GM12875 (cell line): ENCODE measurements around the gene CMTM5.

Experiments
- H3K4me3 ChIP-seq: one replicate; pipeline ENCODE4 v1.5.1; 2011; ENCODE audit warnings: low read depth, low read length, control low read depth
- TF ChIP-seq, protein P1 (sequence below): IDR thresholded peaks from 2 replicates; pipeline ENCODE4 v1.5.1; 2011; ENCODE audit warnings: low read depth, mild to moderate bottlenecking, control low read depth, inconsistent platforms, low read length, moderate library complexity, borderline replicate concordance; ENCODE audit not compliant: insufficient read depth

CMTM5 gene

DNA sequence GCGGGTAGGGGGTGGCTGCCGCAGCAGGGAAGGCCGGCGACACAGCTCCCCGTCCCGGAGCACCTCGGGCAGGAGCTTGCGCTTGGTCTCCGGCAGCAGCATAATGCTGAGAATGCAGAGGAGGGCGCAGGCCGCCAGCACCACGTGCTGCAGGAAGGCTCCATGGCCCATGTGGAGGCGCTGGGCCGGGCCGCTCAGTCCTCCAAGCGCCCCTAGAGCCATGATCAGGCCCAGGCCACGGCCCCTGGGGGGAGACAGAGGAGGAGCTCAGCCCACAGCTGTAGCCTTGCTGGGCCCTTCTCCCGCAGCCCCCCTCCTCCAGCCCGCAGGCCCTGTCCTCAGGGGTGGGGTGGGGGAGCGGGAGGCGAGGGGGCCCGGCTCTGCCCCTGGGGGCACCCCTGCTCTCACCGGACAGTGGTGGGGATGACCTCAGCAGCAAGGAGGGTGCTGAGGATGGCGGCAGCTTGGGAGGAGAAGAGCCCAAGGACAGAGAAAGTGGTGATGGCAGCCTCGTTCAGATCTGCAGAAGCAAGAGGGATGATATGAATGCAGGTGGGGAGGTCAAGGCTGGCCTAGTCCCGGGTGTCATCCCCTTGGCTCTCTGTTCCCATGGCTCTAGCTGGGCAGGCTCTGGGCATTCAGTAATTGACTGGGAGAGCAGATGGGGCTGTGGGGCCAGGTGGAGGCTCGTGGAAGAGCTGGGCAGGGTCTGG lies 30.0 kb upstream of the CMTM5 start:
- TF ChIP-seq, protein P1, sequence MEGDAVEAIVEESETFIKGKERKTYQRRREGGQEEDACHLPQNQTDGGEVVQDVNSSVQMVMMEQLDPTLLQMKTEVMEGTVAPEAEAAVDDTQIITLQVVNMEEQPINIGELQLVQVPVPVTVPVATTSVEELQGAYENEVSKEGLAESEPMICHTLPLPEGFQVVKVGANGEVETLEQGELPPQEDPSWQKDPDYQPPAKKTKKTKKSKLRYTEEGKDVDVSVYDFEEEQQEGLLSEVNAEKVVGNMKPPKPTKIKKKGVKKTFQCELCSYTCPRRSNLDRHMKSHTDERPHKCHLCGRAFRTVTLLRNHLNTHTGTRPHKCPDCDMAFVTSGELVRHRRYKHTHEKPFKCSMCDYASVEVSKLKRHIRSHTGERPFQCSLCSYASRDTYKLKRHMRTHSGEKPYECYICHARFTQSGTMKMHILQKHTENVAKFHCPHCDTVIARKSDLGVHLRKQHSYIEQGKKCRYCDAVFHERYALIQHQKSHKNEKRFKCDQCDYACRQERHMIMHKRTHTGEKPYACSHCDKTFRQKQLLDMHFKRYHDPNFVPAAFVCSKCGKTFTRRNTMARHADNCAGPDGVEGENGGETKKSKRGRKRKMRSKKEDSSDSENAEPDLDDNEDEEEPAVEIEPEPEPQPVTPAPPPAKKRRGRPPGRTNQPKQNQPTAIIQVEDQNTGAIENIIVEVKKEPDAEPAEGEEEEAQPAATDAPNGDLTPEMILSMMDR, result no peak
- H3K4me3 ChIP-seq, result no peak overlapping the region

DNA sequence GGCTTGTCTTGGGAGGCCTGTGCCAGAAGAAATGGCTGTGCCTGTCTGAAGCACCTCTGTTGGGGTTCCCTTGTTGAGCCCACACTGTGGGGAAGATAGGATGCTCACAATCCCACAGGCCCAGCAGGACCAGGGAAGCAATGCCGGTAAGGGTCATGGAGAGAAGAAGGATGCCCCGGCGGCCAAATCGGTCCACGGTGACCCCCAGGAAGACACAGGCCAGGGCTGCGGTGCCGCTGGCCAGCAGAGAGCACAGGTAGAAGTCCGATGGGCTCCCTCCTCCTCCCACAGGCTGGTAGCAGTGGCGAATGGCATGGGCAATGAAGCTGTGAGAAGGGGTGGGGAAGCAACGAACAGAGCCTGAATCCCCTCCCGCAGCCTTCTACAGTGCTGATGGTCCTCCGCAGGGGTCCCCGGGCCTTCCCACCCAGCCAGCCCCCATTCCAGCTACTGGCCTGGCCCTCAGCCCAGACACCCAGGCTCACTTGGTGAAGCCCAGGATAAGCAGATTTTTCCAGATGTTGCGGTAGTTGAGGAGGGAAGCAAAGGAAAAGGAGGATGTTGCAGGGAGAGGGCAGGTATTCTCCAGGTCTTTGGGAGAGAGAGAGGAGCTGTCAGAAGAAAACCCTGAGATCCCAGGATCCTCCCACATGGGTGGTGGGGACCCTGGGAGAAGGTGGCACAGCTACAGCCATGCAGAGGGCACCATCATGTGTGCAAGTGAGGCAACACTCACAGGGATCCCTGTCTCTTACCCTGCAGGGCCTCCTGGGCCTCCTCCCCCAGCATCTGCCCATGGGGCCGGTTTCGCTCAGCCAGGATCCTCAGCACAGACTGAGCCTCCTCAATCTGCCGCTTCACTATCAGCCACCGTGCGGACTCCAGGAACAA lies 29.2 kb upstream of the CMTM5 start:
- TF ChIP-seq, protein P1, result no peak
- H3K4me3 ChIP-seq, result no peak overlapping the region

DNA sequence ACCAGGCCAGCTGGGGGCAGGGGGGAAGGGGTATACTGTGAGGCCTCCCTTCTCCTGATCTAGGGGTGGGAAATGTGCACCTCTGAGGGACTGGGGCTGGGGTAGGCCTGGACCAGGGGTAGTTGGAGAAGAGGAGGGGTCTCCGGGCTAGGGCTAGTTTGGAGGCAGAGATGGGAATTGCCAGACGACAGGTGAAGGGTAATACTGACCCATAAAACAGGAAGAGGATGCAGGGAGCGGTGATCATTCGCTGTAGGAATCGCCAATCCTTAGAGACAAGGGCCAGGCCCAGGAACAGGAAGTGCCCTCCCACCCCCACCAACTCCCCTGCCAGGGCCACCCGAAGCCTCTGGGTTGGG lies 28.6 kb upstream of the CMTM5 start:
- no peak overlapping the region for H3K4me3 ChIP-seq
- TF ChIP-seq, protein P1, result no peak

DNA sequence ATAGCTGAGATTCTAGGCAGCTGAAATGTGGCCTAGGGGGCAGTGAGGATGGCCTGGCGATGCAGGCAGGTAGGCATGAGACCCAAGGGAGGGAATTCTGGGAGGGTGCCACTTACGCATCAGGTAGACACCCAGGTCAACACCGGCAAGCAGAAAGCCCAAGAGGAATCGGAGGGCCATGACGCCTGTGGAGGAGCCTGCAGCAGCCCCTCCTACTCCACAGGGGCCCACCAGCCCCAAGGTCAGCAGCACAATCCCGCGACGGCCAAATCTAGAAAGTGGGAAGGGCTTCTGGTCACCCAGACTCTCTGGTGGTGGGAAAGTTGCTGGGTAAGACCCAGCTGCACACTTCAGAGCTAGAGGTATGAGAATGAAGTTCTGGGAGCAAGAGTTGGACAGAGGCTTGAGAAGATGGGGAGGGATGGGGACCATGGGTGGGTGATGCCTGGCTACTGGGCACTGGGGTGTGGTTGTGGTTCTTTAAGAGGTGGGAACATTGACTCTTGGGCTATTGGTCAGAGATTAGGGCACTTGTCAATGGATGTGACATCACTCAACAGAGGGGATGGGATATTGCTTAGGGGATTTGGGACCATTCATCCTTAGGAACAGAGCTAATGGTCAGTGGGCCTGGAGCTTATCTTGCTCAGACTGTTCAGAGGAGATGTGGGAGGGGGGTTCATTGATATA lies 27.5 kb upstream of the CMTM5 start:
- TF ChIP-seq, protein P1, result no peak
- no peak overlapping the region for H3K4me3 ChIP-seq

DNA sequence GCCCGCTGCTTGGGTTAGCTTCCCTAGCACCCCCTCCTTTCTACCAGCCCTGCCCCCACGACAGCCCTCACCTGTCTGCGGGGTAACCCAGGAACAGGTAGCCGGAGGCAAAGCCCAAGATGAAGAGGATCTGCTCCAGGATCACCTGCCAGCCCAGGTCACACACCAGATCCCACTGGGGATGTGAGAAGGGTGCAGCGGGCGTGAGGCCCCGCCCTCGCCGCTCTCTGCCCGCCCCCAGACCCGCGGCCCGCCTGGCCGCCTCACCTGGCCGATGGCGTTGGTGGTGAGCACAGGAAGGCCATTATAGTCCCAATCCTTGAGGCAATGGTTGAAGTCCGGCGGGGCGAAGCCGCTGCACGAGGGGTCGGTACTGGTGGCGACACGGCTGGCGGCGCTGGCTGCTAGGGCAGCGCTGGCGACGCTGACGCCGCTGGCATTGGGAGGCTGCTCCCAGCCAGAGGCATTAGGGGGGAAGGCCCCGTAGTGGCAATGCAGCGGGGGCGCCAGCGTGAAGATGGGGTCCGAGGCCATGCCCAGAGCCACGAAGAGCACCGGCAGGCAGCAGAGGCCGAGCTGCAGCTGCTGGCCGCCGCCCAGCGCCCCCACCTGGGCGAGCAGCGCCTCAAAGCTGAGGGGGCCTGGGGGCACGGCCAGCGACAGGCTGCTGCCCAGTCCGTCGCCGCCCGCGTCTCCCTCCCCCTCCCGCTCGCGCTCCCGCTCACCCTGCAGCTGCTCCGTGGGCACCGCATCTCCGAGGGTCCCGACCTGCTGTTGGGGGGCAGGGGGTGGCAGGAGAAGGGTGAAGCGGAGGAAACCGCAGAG lies 25.0 kb upstream of the CMTM5 start:
- no peak overlapping the region for H3K4me3 ChIP-seq
- TF ChIP-seq, protein P1, result no peak

DNA sequence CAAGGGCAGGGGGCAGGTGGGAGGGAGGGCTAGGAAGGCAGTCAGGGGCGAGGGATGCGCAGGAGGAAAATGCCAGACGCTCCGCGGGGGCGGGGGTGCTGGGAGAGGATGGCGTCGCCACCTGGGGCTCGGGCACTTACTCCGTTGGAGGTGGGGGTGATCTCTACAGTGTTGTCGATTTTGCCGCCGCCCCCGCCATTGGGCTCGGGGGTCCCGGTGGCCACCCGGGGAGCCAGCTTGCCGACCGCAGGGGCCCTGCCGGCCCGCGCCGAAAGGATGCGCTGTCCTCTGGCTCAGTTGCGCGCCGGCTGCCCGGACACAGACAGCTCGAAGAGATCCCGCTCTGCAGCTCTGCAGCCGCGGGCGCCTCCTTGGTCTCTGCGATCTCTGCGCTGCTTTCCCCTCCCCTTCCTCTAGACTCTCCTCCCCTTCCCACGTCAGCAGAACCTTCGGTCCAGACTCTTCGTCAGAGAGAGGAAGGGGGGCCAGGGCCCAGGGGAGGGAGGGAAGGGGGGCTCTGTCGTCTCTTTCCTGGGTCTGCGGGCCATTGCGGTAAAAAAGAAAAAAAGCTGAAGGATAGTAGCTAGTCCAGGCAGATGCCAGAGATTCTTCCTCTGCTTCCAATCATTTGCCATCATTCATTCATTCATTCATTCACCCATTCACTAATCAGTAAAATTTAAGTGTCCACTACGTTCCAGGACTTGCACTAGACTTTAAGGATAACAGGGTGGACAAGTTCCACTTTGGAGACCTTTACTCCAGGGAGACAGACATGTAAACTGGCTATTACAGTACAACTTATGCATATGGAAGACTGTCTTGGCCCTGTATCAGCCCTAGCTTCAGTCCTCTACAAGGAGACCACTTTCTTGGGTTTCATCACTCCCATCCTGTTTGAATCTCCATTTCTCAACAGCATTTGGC lies 24.1 kb upstream of the CMTM5 start, which contains the start of gene SLC22A17:
TSS of gene SLC22A17 (minus strand) at position 382 of the 927 bp plus-strand sequence.
- H3K4me3 ChIP-seq, result no peak within 1 kb of the TSS

More for the DNA sequence above, 24.1 kb upstream of the CMTM5 start, which contains the start of gene SLC22A17:
- TF ChIP-seq, protein P1, result no peak
